ENCODE measurements around the gene RAD51D.
"Not testable (repeated sequence)": the region's sequence is repeated elsewhere in the genome, so short reads cannot be mapped to it uniquely, and the experiment has no call there.

RAD51D gene

DNA sequence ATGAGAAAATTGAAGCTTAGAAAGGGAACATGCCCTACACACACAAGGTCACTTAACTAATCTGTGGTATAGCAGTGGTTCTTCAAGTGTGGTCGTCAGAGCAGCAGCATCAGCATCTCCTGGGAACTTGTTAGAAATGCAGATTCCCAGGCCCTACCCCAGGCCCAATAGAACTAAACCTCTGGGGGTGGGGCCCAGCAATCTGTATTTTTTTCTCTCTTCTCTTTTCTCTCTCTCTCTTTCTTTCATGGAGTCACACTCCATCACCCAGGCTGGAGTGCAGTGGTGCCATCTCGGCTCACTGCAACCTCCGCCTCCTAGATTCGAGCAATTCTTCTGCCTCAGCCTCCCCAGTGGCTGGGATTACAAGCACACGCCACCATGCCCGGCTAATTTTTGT, 18.6 kb upstream of the RAD51D start:
- no peak for DNase-seq

DNA sequence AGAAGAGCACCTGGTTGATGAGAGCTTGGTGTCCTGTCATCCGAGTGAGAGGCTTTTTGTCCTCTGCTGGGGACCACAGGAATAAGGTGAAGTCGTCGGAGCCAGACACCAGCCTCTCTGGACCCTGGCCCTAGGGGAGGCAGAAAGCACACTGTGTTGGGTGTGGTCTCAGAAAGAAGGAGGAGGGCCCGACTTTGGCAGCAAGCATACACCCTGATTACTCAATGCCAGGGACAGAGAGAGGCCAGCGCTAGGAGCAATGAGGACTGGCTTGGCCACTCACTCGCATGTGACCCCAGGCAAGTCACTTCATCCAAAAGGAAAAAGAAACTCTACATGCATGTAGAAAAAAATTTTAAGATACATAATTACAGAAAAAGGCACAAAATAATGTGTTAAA, 15.7 kb upstream of the RAD51D start:
- DNase-seq = no peak

DNA sequence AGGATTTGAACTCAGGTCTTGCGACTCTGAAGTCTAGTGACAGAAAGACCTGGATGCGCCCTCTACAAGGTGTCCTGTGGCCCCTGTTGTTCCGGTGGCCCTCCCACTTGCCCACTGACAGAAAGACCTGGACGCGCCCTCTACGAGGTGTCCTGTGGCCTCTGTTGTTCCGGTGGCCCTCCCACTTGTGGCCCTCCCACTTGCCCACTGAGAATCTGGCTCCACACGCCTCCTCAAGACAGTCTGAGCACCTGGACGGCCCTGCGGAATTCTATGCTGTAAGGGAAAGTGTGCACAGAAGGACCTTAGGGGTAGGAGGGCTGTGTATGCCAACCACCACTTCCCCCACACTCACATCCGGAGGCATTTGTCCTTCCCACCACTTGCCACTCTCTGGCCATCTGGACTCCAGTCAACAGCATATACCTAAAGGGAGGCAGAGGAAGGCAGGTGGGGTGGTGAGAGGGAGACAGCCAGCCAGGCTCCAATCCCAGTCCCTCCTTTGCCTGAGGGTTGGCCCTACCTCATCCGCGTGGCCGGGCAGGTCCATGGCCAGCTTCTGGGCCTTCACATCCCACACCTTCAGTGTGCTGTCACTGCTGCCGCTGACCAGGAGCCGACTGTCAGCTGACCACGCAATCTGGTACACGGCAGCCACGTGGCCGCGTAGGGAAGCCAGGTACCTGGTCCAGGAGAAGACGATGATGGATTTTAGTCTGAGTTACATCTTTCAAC, 13.3 kb upstream of the RAD51D start:
- no peak for DNase-seq

DNA sequence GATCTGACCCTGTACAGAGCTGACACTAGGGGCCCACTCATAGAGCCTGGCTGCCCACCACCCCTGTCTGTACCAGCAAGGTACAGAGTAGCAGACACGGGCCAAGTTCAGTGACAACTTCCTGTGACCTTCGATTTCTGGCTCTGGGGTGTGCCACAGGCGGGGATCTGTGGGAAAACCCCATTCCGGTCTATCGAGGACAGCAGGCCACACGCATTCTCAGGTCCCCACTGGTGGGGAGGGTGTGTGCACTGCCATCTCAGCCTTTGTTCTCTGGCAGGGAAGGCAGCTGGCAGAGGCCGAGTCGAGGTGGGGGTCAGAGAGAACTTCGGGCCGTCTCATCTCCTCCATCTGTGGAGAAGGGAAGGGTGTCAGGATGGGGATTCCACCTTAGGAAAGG, 12.4 kb upstream of the RAD51D start:
- no peak for DNase-seq

DNA sequence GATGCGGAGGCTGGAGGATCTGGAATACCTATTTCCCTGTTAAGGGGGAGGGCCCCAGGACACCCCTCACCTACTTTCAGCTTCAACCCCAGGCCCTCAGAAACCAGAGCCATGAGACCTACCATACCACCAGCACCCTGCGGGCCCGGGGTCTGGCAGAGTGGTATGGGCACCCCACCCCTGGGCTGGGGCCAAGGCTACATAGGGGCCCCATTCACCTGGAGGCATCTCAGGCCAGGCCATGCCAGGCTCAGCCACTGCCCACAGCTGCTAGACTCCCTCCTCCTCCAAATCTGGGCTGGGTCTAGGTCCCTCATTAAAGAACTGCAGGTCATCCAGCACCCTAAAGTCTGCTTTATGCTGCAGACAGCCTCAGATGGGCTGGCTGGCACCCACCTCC, 10.7 kb upstream of the RAD51D start:
- no peak for DNase-seq

DNA sequence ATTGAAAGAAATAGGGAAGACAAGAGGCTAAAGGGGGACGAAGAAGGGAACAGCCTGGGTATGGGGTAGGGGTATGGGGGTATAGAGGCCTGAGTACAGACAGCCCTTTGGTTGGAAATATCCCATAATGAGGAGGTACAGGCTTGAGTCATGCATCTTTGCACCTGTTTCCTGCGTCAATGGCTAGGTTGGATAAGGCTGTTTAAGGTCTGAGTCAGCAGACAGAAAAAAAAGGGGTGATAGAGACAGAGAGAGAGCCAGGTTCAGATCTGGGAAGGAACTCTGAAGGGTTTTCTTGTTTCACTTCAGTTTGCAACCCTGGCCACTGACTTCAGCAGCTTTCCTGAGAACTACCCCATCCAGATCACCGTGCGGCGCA, 10.3 kb upstream of the RAD51D start:
- DNase-seq = no peak

DNA sequence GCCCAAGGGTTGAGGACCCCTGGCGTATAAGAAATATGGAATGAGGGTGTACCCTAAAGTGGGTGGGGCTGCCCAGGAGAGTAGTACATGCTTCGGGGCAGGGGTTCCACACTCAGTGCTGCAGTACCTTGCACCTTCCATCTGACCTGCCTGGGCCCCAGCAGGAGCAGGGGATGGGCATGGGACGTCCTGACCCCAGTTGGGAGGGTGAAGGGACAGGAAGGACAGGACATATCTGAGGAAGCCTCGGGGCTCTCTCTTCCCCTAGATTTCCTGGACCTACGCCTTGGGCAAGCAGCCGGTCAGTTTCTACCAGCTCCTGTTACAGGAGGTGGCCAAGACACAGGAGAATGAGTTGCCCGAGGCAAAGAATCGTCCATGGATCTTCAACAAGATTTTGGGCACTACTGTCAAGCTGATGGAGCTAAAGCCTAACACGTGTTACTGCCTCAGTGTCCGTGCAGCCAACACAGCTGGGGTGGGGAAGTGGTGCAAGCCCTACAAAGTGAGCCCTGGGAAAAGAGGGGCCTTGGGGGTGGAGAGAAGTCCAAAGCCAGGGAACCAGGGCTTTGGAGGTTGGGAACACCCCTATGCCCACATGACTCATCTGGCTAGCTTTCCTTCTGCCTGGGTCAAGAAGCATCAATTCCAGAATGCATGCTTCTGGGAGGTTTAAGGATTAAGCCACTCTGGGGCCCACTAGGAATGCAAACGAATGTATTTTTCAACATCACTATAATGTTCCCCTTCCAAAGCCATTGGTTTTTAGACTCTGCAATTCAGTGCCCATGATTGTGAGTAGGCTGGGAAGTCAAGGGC, 9.7 kb upstream of the RAD51D start:
- DNase-seq = no peak

- DNase-seq = no peak
Observed at GRCh38 chr17:35127751-35128514, 8.3 kb upstream of the RAD51D start.

DNA sequence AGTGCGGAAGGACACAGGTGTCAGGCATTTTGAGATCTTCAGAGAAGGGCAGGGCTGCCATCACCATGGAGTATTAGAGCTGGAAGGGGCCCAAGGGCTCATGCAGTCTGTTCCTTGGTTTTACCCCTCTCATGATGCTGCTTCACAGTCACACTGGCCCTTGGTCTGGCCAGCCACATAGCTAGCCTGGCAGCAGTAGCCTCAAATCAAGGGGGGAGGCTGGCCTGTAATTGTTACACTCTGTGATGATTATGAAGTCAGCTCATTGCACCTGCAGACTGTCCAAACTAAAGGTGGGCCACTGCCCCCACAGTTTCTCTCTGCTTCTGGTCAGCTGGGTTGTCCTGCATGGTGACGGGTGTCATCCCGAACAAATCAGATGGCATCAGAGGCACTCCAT, 1.7 kb upstream of the RAD51D start, which contains the start of gene FNDC8:
Gene FNDC8 (plus strand): TSS at position 301 of the 400 bp plus-strand sequence. CDS start 79 bp downstream, at position 380.
- no peak for DNase-seq

DNA sequence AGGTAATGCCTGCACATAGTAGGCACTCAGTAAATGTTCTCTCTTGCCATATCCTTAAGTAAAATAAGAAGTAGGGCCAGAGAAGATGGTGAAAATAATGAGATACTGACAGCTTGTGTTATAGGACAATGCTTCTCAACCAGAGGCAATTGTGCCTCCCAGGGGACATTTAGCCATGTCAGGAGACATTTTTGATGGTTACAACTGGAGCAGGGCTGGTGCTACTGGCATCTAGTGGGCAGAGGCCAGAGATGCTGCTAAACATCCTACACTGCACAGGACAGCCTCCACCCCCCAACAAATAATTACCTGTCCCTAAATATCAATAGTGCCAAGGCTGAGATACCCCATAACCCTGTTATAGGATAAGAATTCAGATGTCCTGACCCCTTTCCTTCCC, 1.7 kb downstream of the RAD51D start:
- no peak for DNase-seq

- DNase-seq = no peak
Observed at GRCh38 chr17:35116845-35117244, 2.8 kb downstream of the RAD51D start.

GRCh38 chr17:35110791-35111190, 8.9 kb downstream of the RAD51D start:
- not testable (repeated sequence) for DNase-seq

- no peak for DNase-seq
Observed at GRCh38 chr17:35104844-35105450, 14.7 kb downstream of the RAD51D start.

GRCh38 chr17:35103271-35103670, 16.4 kb downstream of the RAD51D start:
- DNase-seq = no peak

DNA sequence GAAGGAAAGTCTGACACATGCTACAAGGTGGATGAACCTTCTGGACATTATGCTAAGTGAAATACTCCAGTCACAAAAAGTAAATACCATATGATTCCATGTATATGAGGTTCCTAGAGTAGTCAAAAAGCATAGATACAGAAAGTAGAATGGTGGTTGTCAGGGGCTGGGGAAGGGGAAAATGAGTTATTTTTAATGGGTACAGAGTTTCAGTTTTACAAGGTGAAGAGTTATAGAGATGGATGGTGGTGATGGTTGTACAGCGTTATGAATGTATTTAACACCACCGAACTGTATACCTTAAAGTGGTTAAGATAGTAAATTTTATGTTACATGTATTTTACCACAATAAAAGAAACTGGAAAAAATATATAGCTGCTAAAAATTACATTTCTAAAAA, 17.9 kb downstream of the RAD51D start:
- no peak for DNase-seq

- DNase-seq = no peak
Observed at GRCh38 chr17:35101036-35101435, 18.6 kb downstream of the RAD51D start.

- DNase-seq = no peak
Observed at GRCh38 chr17:35099908-35100307, 19.8 kb downstream of the RAD51D start.

DNA sequence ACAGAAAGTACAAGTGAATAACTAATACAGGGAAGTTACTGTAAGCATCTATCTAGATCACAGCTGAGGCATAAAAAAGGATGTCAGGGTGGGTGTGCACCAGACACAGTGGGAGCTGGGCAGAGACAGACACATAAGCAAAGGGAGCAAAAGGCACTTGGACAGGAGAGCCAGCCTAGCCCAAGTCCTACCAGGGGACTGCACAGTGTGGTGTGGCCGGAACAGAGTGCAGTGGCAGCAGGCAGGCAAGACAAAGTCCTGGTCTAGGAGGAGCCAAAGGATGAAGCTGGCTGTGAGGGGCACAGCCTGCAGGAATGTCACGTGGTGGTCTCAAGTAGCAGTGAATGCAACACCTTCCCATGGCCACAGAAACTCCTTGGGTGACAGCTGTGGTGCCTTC, 21.9 kb downstream of the RAD51D start:
- DNase-seq = no peak

DNA sequence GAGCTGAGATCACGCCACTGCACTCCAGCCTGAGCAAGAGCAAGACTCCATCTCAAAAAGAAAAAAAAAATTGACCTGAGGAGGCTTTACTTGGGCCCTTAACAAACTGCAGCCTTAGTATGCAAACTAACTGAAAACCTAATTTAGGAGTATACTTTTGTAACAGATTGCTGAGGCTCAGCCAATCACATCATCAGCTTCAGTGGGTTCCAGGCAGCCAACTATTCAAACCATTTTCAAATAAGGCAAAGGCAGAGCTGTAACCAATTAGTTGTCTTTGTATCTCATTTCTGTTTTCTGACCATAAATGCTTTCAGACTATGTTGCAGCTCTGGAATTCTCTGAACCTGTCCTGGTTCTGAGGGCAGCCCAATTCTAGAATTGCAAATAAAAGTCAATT, 23.9 kb downstream of the RAD51D start:
- DNase-seq = no peak

DNA sequence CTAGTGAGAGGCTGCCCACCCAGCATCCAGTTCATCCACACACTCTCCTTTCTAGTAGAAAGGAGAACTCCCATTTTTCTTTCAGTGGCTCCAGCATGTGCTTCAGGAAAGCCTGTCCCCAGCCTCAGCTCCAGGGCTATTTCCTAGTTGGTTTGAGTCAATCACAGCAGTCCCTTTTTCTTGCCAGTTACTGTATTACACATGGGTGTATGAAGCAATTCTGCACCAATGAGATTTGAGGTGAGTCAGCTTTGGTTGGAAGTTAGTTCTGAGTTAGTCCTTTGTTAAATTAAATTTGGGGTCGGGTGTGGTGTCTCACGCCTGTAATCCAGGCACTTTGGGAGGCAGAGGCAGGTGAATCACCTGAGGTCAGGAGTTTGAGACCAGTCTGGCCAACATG, 24.8 kb downstream of the RAD51D start:
- DNase-seq = no peak

GRCh38 chr17:35090707-35091106, 29.0 kb downstream of the RAD51D start:
- not testable (repeated sequence) for DNase-seq

- peak; percentile 69 for DNase-seq
Observed at GRCh38 chr17:35089586-35090296, 29.9 kb downstream of the RAD51D start.
